Activated CD8-positive, alpha-beta T cell treated with anti-CD3 and anti-CD28 coated beads for 36 hours (primary cell): ENCODE measurements around the gene TMEM178A. TPM values are rescaled to one million over a fixed set of nuclear protein-coding genes. Genes with fewer than 3 reads are reported as not detected.

Experiments used
- ATAC-seq: fragments of 200-7000 bp; cut with Tn5 transposase; one replicate; pipeline ENCODE4 v1.10.0; 2021; ENCODE audit warnings: mild to moderate bottlenecking, moderate library complexity
- CTCF ChIA-PET: fragments of 350-600 bp; sonication (Branson Sonifier 250); formaldehyde crosslinking; loops from one replicate; lab custom pipeline; 2021; ENCODE audit warnings: antibody characterized with exemption; lab: Charles Lee
- POLR2A ChIA-PET: fragments of 350-600 bp; sonication (Branson Sonifier 250); formaldehyde crosslinking; loops from one replicate; lab custom pipeline; 2021; ENCODE audit warnings: antibody characterized with exemption; lab: Charles Lee
- DNase-seq: peaks from one replicate; pipeline ENCODE4 v3.0.0-alpha.2; 2020
- H3K27ac Mint-ChIP-seq: one replicate; pipeline ENCODE4 v1.8.0; 2021; ENCODE audit warnings: mild to moderate bottlenecking, mixed read lengths
- H3K27me3 Mint-ChIP-seq: one replicate; pipeline ENCODE4 v1.8.0; 2021; ENCODE audit warnings: mixed read lengths
- H3K36me3 Mint-ChIP-seq: one replicate; pipeline ENCODE4 v1.8.0; 2021; ENCODE audit warnings: low read depth, mixed read lengths
- H3K4me1 Mint-ChIP-seq: one replicate; pipeline ENCODE4 v1.8.0; 2021; ENCODE audit warnings: low read depth, mixed read lengths
- H3K4me3 Mint-ChIP-seq: one replicate; pipeline ENCODE4 v1.8.0; 2021; ENCODE audit warnings: mild to moderate bottlenecking, moderate library complexity, mixed read lengths
- H3K9me3 Mint-ChIP-seq: one replicate; pipeline ENCODE4 v1.8.0; 2021; ENCODE audit warnings: mixed read lengths
- CTCF ChIP-seq: fragments of 200-600 bp; IDR thresholded peaks from one replicate; pipeline ENCODE4 v1.8.0; 2022; ENCODE audit warnings: antibody characterized with exemption, mild to moderate bottlenecking
- intact Hi-C: fragments of 100-400 bp; cut with micrococcal nuclease; formaldehyde crosslinking; loops from one replicate; pipeline ENCODE4 v1.10.0; 2022
- total RNA-seq, 2 experiments: library from RNA; stranded (reverse); gene quantifications; one replicate each; pipeline ENCODE4 v1.2.3, GENCODE V29; 2021

TMEM178A gene
- total RNA-seq, 2 experiments from 2014 or later, result 0.23 to 0.31 TPM

GRCh38 chr2:39718483-39718882 is 52.8 kb downstream of the TMEM178A start:
- no peaks in the 10 kb centered on the region for H3K4me1 Mint-ChIP-seq
- no peaks in the 10 kb centered on the region for H3K36me3 Mint-ChIP-seq
- CTCF ChIA-PET, result interaction anchor here (0.8 to 2.1 kb wide), 2 partner anchors 11 to 30 kb away, joined by 3 to 6 read pairs; no protein-coding TSS in a partner anchor
- POLR2A ChIA-PET, result interaction anchor here (0.6 kb wide), 1 partner anchor 971 kb away, joined by 3 read pairs; no protein-coding TSS in a partner anchor
- no peak for DNase-seq
- no peak for ATAC-seq
- no peak overlapping the region for H3K4me3 Mint-ChIP-seq
- no peaks in the 10 kb centered on the region for H3K9me3 Mint-ChIP-seq
- no peak overlapping the region for H3K27ac Mint-ChIP-seq
- TF ChIP-seq CTCF, result no peak
- peaks cover 4% of the 10 kb centered on the region for H3K27me3 Mint-ChIP-seq
- intact Hi-C loops, result no loop called here

GRCh38 chr2:39719317-39719716 is 53.6 kb downstream of the TMEM178A start:
- Mint-ChIP-seq H3K4me1 (no peaks in the 10 kb centered on the region), H3K9me3 (no peaks in the 10 kb centered on the region), H3K4me3 (no peak overlapping the region), H3K27ac (no peak overlapping the region), H3K27me3 (peaks cover 4% of the 10 kb centered on the region), H3K36me3 (no peaks in the 10 kb centered on the region)
- CTCF ChIA-PET, result interaction anchor here (1.5 to 2.1 kb wide), 2 partner anchors 10 to 11 kb away, joined by 4 to 6 read pairs; no protein-coding TSS in a partner anchor
- no peak for TF ChIP-seq CTCF
- POLR2A ChIA-PET, result no interaction called here
- DNase-seq (no peak), ATAC-seq (no peak)
- intact Hi-C loops, result no loop called here

- POLR2A ChIA-PET, result no interaction called here
- intact Hi-C loops, result no loop called here
- Mint-ChIP-seq H3K4me1 (peaks cover under 1% of the 10 kb centered on the region), H3K36me3 (no peaks in the 10 kb centered on the region), H3K27me3 (peaks cover 4% of the 10 kb centered on the region), H3K9me3 (no peaks in the 10 kb centered on the region), H3K4me3 (no peak overlapping the region), H3K27ac (no peak overlapping the region)
- ATAC-seq (no peak), DNase-seq (no peak)
- TF ChIP-seq CTCF, result no peak
- CTCF ChIA-PET, result interaction anchor here (1.2 to 1.5 kb wide), 2 partner anchors 9 to 341 kb away, joined by 3 to 4 read pairs; no protein-coding TSS in a partner anchor
These were observed 55.3 kb downstream of the TMEM178A start for GRCh38 chr2:39720970-39721369.

- intact Hi-C loops, result no loop called here
- no peak for DNase-seq
- TF ChIP-seq CTCF, result no peak
- peaks cover 4% of the 10 kb centered on the region for H3K4me1 Mint-ChIP-seq
- CTCF ChIA-PET, result interaction anchor here (1.4 kb wide), 1 partner anchor 10 kb away, joined by 3 read pairs; no protein-coding TSS in a partner anchor
- H3K4me3 Mint-ChIP-seq, result no peak overlapping the region
- ATAC-seq, result no peak
- H3K9me3 Mint-ChIP-seq, result no peaks in the 10 kb centered on the region
- no peak overlapping the region for H3K27ac Mint-ChIP-seq
- POLR2A ChIA-PET, result no interaction called here
- H3K27me3 Mint-ChIP-seq, result peaks cover 6% of the 10 kb centered on the region
- no peaks in the 10 kb centered on the region for H3K36me3 Mint-ChIP-seq
These were observed 57.8 kb downstream of the TMEM178A start for GRCh38 chr2:39723497-39723896.

GRCh38 chr2:39723946-39724827 is 58.5 kb downstream of the TMEM178A start:
- Mint-ChIP-seq H3K27me3 (peaks cover 6% of the 10 kb centered on the region), H3K36me3 (no peaks in the 10 kb centered on the region), H3K27ac (no peak overlapping the region), H3K4me3 (no peak overlapping the region), H3K9me3 (no peaks in the 10 kb centered on the region), H3K4me1 (peaks cover 4% of the 10 kb centered on the region)
- POLR2A ChIA-PET, result no interaction called here
- CTCF ChIA-PET, result interaction anchor here (1.4 kb wide), 1 partner anchor 10 kb away, joined by 3 read pairs; no protein-coding TSS in a partner anchor
- ATAC-seq, result no peak
- intact Hi-C loops, result no loop called here
- TF ChIP-seq CTCF, result no peak
- DNase-seq, result no peak
